ENCODE measurements around the gene ATP6V0E1.
A peak's percentile ranks its signal among the peaks of the same experiment; 100 is the strongest.

Gene ATP6V0E1

GRCh38 chr5:173053041-173053440 lies 69.5 kb downstream of the ATP6V0E1 start:
- CTCF ChIA-PET: interaction anchor here (1.1 kb wide), 1 partner anchor 14 kb away, joined by 4 read pairs; no protein-coding TSS in a partner anchor
- H3K27ac ChIP-seq: no peak overlapping the region
- POLR2A ChIA-PET (ENCODE audit: low non-redundant PET): interaction anchor here (0.5 kb wide), 1 partner anchor 245 kb away, joined by 3 read pairs; no protein-coding TSS in a partner anchor
- no peak for DNase-seq (ENCODE audit: low spot score)
- TF ChIP-seq, protein P1, sequence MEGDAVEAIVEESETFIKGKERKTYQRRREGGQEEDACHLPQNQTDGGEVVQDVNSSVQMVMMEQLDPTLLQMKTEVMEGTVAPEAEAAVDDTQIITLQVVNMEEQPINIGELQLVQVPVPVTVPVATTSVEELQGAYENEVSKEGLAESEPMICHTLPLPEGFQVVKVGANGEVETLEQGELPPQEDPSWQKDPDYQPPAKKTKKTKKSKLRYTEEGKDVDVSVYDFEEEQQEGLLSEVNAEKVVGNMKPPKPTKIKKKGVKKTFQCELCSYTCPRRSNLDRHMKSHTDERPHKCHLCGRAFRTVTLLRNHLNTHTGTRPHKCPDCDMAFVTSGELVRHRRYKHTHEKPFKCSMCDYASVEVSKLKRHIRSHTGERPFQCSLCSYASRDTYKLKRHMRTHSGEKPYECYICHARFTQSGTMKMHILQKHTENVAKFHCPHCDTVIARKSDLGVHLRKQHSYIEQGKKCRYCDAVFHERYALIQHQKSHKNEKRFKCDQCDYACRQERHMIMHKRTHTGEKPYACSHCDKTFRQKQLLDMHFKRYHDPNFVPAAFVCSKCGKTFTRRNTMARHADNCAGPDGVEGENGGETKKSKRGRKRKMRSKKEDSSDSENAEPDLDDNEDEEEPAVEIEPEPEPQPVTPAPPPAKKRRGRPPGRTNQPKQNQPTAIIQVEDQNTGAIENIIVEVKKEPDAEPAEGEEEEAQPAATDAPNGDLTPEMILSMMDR (conservative IDR thresholded peaks at IDR 0.05; ENCODE audit: low read depth): no peak

GRCh38 chr5:173055042-173055721 lies 71.6 kb downstream of the ATP6V0E1 start:
- H3K27ac ChIP-seq: no peak overlapping the region
- POLR2A ChIA-PET (ENCODE audit: low non-redundant PET): no interaction called here
- TF ChIP-seq, protein P1 (conservative IDR thresholded peaks at IDR 0.05; ENCODE audit: low read depth): no peak
- no peak for DNase-seq (ENCODE audit: low spot score)
- CTCF ChIA-PET: interaction anchor here (0.6 kb wide), 1 partner anchor 210 kb away, joined by 3 read pairs; no protein-coding TSS in a partner anchor

GRCh38 chr5:173055722-173055982 lies 72.1 kb downstream of the ATP6V0E1 start:
- POLR2A ChIA-PET (ENCODE audit: low non-redundant PET): no interaction called here
- TF ChIP-seq, protein P1 (conservative IDR thresholded peaks at IDR 0.05; ENCODE audit: low read depth): no peak
- CTCF ChIA-PET: no interaction called here
- peak overlapping the region; percentile 90 for H3K27ac ChIP-seq
- DNase-seq (ENCODE audit: low spot score): no peak

DNA sequence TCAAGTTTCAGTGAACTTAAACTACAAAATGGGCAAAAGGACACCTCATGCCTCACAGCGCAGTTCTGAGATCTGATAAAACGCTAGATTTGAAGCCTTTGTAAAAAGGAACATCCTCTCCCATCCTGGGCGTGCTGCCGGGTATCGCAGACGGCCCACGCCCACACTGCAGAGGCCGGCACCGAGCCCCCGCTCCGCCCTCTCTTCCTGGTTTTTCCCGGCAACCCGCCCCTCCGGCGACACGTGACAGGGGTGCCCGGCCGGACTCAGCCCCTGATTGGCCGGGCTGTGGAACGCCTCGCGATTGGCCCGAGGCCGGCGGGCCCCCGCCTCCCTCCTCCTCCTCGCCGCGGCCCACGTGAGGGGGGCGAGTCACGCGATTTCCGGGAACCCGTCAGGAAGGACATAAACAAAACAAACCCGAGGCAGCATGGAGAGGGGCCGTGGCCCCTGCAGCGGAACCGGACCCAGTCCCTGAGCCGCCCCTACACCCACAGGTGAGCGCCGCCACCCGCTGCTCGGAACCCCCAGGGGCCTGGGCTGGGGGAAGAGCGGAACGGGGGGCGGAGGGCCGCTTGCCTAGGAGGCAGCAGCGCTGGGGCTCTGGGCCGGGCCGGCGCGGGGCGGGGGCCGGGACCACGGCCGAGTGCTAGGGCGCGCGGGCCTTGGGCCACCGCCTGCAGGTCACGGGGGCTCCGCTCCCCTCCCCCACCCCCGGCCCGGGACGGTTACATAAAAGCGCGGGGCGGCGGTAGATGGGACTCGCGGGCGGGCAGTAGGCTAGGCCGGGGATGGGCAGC lies 72.6 kb downstream of the ATP6V0E1 start, which contains the start of gene CREBRF:
CREBRF (plus strand) TSS at position 370 of the 800 bp plus-strand sequence. CDS start 24,424 bp downstream, outside the sequence.
- ChIA-PET CTCF (interaction anchor here (0.7 kb wide), 1 partner anchor 433 kb away, joined by 3 read pairs; no protein-coding TSS in a partner anchor), POLR2A (ENCODE audit: low non-redundant PET) (interaction anchor here (0.6 kb wide), 1 partner anchor 89 kb away, joined by 3 read pairs; no protein-coding TSS in a partner anchor)
- TF ChIP-seq, protein P1 (conservative IDR thresholded peaks at IDR 0.05; ENCODE audit: low read depth): no peak
- DNase-seq (ENCODE audit: low spot score): peak; percentile 99
- H3K27ac ChIP-seq: peak within 1 kb of the TSS; percentile 90

DNA sequence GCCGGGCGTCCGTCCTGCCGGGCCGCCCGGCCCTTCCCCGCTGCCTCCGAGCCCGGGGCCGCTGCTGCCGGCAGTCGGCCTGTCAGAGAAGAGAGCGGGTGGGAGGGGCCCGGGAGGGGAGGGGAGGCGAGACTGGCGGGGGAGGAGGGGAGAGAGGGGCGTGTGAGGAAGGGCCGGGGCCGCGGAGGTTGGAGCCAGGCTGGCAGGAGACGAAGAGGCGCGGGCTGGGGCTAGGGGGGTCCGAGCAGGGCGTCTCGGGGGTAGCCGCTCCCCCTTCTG lies 73.2 kb downstream of the ATP6V0E1 start:
- peak; percentile 89 for DNase-seq (ENCODE audit: low spot score)
- TF ChIP-seq, protein P1 (conservative IDR thresholded peaks at IDR 0.05; ENCODE audit: low read depth): no peak
- CTCF ChIA-PET: interaction anchor here (0.5 to 1.1 kb wide), 3 partner anchors 73 to 1261 kb away, joined by 3 to 4 read pairs (median 4); partner anchors contain the start of gene ATP6V0E1
- peak overlapping the region; percentile 90 for H3K27ac ChIP-seq
- POLR2A ChIA-PET (ENCODE audit: low non-redundant PET): interaction anchor here (0.6 kb wide), 1 partner anchor 88 kb away, joined by 3 read pairs; no protein-coding TSS in a partner anchor

Measured in RWPE1 (cell line).